Activated gamma-delta T cell treated with anti-CD3 and anti-CD28 coated beads, Interleukin-2, amount 50 U/mL, for 16 hours (primary cell): ENCODE measurements around the gene CABCOCO1.
"Not testable (repeated sequence)": the region's sequence is repeated elsewhere in the genome, so short reads cannot be mapped to it uniquely, and the experiment has no call there.

Source experiments
- DNase-seq: peaks from one replicate; pipeline ENCODE4 v3.0.0-alpha.2; 2020; ENCODE audit warnings: low read depth

CABCOCO1 gene

GRCh38 chr10:61719906-61720305 lies 57.2 kb downstream of the CABCOCO1 start:
- DNase-seq: no peak

GRCh38 chr10:61721431-61721830 lies 58.7 kb downstream of the CABCOCO1 start:
- DNase-seq: no peak

- not testable (repeated sequence) for DNase-seq
These were observed 62.5 kb downstream of the CABCOCO1 start for GRCh38 chr10:61725221-61725620.

- no peak for DNase-seq
These were observed 66.9 kb downstream of the CABCOCO1 start for GRCh38 chr10:61729596-61729995.

GRCh38 chr10:61730671-61731070 lies 67.9 kb downstream of the CABCOCO1 start:
- DNase-seq: no peak

- DNase-seq: no peak
These were observed 68.9 kb downstream of the CABCOCO1 start for GRCh38 chr10:61731638-61732037.

GRCh38 chr10:61732629-61733278 lies 70.0 kb downstream of the CABCOCO1 start:
- DNase-seq: no peak

- DNase-seq: no peak
These were observed 70.7 kb downstream of the CABCOCO1 start for GRCh38 chr10:61733358-61733940.

GRCh38 chr10:61735882-61736281 lies 73.2 kb downstream of the CABCOCO1 start:
- DNase-seq: no peak

- DNase-seq: not testable (repeated sequence)
These were observed 74.7 kb downstream of the CABCOCO1 start for GRCh38 chr10:61737455-61737854.

- DNase-seq: no peak
These were observed 80.1 kb downstream of the CABCOCO1 start for GRCh38 chr10:61742812-61743211.

GRCh38 chr10:61744469-61744868 lies 81.7 kb downstream of the CABCOCO1 start:
- no peak for DNase-seq

GRCh38 chr10:61746377-61746776 lies 83.6 kb downstream of the CABCOCO1 start:
- no peak for DNase-seq

- DNase-seq: no peak
These were observed 84.6 kb downstream of the CABCOCO1 start for GRCh38 chr10:61747307-61747706.

GRCh38 chr10:61749291-61749690 lies 86.6 kb downstream of the CABCOCO1 start:
- DNase-seq: no peak

GRCh38 chr10:61750943-61751471 lies 88.3 kb downstream of the CABCOCO1 start:
- DNase-seq: peak; percentile 52

- no peak for DNase-seq
These were observed 88.9 kb downstream of the CABCOCO1 start for GRCh38 chr10:61751599-61751998.

GRCh38 chr10:61752111-61753011 lies 89.6 kb downstream of the CABCOCO1 start:
- no peak for DNase-seq

- DNase-seq: no peak
These were observed 90.7 kb downstream of the CABCOCO1 start for GRCh38 chr10:61753453-61753852.

GRCh38 chr10:61754587-61755550 lies 92.1 kb downstream of the CABCOCO1 start:
- DNase-seq: no peak

- DNase-seq: no peak
These were observed 94.3 kb downstream of the CABCOCO1 start for GRCh38 chr10:61757001-61757400.
